B cell (primary cell): Measurements from ENCODE around the gene CCT6B. TPM values are rescaled to one million over a fixed set of nuclear protein-coding genes. Genes with fewer than 3 reads are reported as not detected.
A peak's percentile ranks its signal among the peaks of the same experiment; 100 is the strongest.

Experiments
- ATAC-seq: fragments of 200-7000 bp; cut with Tn5 transposase; one replicate; pipeline ENCODE4 v1.10.0; 2021; ENCODE audit warnings: low read depth, mild to moderate bottlenecking, moderate number of reproducible peaks, moderate library complexity
- CTCF ChIA-PET: fragments of 350-600 bp; sonication (Branson Sonifier 250); formaldehyde crosslinking; loops from one replicate; lab custom pipeline; 2021; ENCODE audit warnings: antibody characterized with exemption, inconsistent platforms; lab: Charles Lee
- POLR2A ChIA-PET: fragments of 350-600 bp; sonication (Branson Sonifier 250); formaldehyde crosslinking; loops from one replicate; lab custom pipeline; 2021; ENCODE audit warnings: antibody characterized with exemption; lab: Charles Lee
- DNase-seq: peaks from one replicate; pipeline ENCODE4 v3.0.0; 2013
- H2AFZ ChIP-seq: 2 replicates; pipeline ENCODE4 v1.6.1; 2012; ENCODE audit warnings: mild to moderate bottlenecking, low read depth, low read length; ENCODE audit not compliant: insufficient read depth, poor library complexity, severe bottlenecking
- H3K27ac ChIP-seq, 2 donors: 1 replicate in 1 of 2; 2 replicates in 1 of 2; pipeline ENCODE4 v1.5.1; 2012 to 2013; ENCODE audit warnings: low read length in 2 of 2, mild to moderate bottlenecking in 2 of 2, moderate library complexity in 1 of 2
- H3K27me3 ChIP-seq, 4 experiments: fragments of 200-600 bp in 1 of 4; sonication (generic) in 1 of 4; replicated peaks in 1 of 4; 1 replicate in 2 of 4; 2 replicates in 2 of 4; pipeline versions ENCODE4 v1.6.1 to v1.7.0; 2013 to 2016; ENCODE audit warnings: low read length in 3 of 4, mild to moderate bottlenecking in 2 of 4, mixed read lengths in 1 of 4, moderate library complexity in 1 of 4; ENCODE audit not compliant: insufficient read depth in 4 of 4, control insufficient read depth in 3 of 4; ENCODE audit errors: control extremely low read depth in 1 of 4
- H3K36me3 ChIP-seq, 2 experiments: replicated peaks in 1 of 2; 1 replicate in 1 of 2; 2 replicates in 1 of 2; pipeline versions ENCODE4 v1.6.1 to v1.7.1; 2013; ENCODE audit warnings: low read length in 1 of 2; ENCODE audit not compliant: insufficient read depth in 2 of 2, control insufficient read depth in 1 of 2; ENCODE audit errors: control extremely low read depth in 1 of 2, extremely low read depth in 1 of 2
- H3K4me1 ChIP-seq, 2 donors: fragments of 200-600 bp in 1 of 2; sonication (generic) in 1 of 2; 1 replicate in 1 of 2; 2 replicates in 1 of 2; pipeline versions ENCODE4 v1.5.1 to v1.6.1; 2013 to 2017; ENCODE audit warnings: low read length in 2 of 2; ENCODE audit not compliant: control insufficient read depth in 2 of 2, insufficient read depth in 2 of 2
- H3K4me2 ChIP-seq: replicated peaks from 2 replicates; pipeline ENCODE3; 2012; ENCODE audit warnings: mild to moderate bottlenecking, low read depth, low read length; ENCODE audit not compliant: poor library complexity, severe bottlenecking
- H3K4me3 ChIP-seq, 5 experiments: fragments of 200-600 bp in 1 of 5; sonication (generic) in 1 of 5; 1 replicate in 3 of 5; 2 replicates in 2 of 5; pipeline versions ENCODE4 v1.5.1 to v1.7.0; 2011 to 2016; ENCODE audit warnings: low read length in 4 of 5, mild to moderate bottlenecking in 4 of 5, low read depth in 2 of 5, control low read depth in 1 of 5, moderate library complexity in 1 of 5; ENCODE audit not compliant: insufficient read depth in 1 of 5; ENCODE audit errors: control extremely low read depth in 1 of 5, extremely low read depth in 1 of 5
- H3K79me2 ChIP-seq: fragments of 200-600 bp; sonication (generic); one replicate; pipeline ENCODE4 v1.6.0; 2016; ENCODE audit warnings: low read length; ENCODE audit not compliant: control insufficient read depth, insufficient read depth
- H3K9ac ChIP-seq: fragments of 200-600 bp; sonication (generic); 2 replicates; pipeline ENCODE4 v1.6.1; 2017; ENCODE audit warnings: mild to moderate bottlenecking, low read length, moderate library complexity
- H3K9me3 ChIP-seq, 3 donors: one replicate each; pipeline versions ENCODE4 v1.6.1 to v1.7.1; 2013; ENCODE audit warnings: low read length in 2 of 3; ENCODE audit not compliant: control insufficient read depth in 2 of 3, insufficient read depth in 1 of 3; ENCODE audit errors: control extremely low read depth in 1 of 3
- H4K20me1 ChIP-seq: 2 replicates; pipeline ENCODE4 v1.6.0; 2012; ENCODE audit warnings: mild to moderate bottlenecking, low read length; ENCODE audit not compliant: insufficient read depth, control insufficient read depth, poor library complexity, severe bottlenecking
- H3K27ac Mint-ChIP-seq: one replicate; pipeline ENCODE4 v1.8.0; 2021; ENCODE audit warnings: mixed read lengths
- H3K27me3 Mint-ChIP-seq: one replicate; pipeline ENCODE4 v1.8.0; 2021; ENCODE audit warnings: mixed read lengths
- H3K4me1 Mint-ChIP-seq: one replicate; pipeline ENCODE4 v1.8.0; 2021; ENCODE audit warnings: mixed read lengths
- H3K4me3 Mint-ChIP-seq: one replicate; pipeline ENCODE4 v1.8.0; 2021; ENCODE audit warnings: mixed read lengths
- H3K9me3 Mint-ChIP-seq: one replicate; pipeline ENCODE4 v1.8.0; 2022; ENCODE audit warnings: mixed read lengths; ENCODE audit not compliant: insufficient read depth
- EZH2 ChIP-seq: IDR thresholded peaks from 2 replicates; pipeline ENCODE4 v1.6.1; 2012; ENCODE audit warnings: borderline replicate concordance, low read depth, mild to moderate bottlenecking, moderate library complexity, low read length; ENCODE audit not compliant: insufficient read depth, poor library complexity, severe bottlenecking
- WGBS: methylation state at CpG from one replicate; pipeline ENCODE4 v1.1.5; 2013; ENCODE audit warnings: missing lambda C conversion rate; ENCODE audit not compliant: insufficient coverage; 5-methylcytosine and 5-hydroxymethylcytosine counted together
- intact Hi-C: fragments of 100-400 bp; cut with micrococcal nuclease; formaldehyde crosslinking; loops from one replicate; pipeline ENCODE4 v1.10.0; 2022
- polyA plus RNA-seq: library from polyadenylated mRNA; depleted of rRNA; stranded (reverse); fragments of >200 nt; gene quantifications from 2 replicates; pipeline ENCODE4 v1.2.3, GENCODE V29; 2012
- total RNA-seq, 2 donors: library from RNA; stranded (reverse); fragments of 120-200 nt in 1 of 2; gene quantifications; 1 replicate in 1 of 2; 2 replicates in 1 of 2; pipeline versions ENCODE4 v1.2.3 to v1.2.4, GENCODE V29; 2013 to 2022
- TF ChIP-seq, protein P1 (sequence below): fragments of 200-600 bp; IDR thresholded peaks from one replicate; pipeline ENCODE4 v1.8.0; 2022; ENCODE audit warnings: antibody characterized with exemption, mild to moderate bottlenecking

CCT6B gene
- total and polyA plus RNA-seq, 2 donors (not counting 1 experiment from before 2014, with no cell fraction given) = 0.82 to 2.6 TPM

DNA sequence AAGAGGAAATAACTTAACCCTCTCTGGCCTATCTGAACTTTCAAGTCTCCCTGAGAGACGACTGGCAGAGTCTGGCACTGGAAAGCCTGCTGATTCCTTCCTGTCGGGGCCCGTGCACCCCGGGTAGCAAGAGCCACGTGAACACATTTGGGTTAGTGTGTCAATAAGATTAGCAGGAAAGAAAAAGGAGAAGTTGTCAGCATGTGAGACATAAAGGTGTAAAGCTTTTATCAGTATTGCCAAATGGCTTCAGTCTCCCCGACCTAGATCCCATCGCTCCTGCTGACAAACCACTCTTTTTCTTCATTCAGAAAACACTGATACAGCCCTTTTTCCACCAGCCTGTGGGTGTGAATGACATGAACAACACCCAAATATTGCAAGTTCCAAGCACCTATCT lies 74.4 kb downstream of the CCT6B start:
- WGBS = 3% methylated on average over 6 of the region's 7 CpGs
- Mint-ChIP-seq H3K9me3 (no peaks in the 10 kb centered on the region), H3K4me3 (no peak overlapping the region), H3K4me1 (peaks cover 6% of the 10 kb centered on the region), H3K27ac (no peak overlapping the region), H3K27me3 (peaks cover 40% of the 10 kb centered on the region)
- Histone ChIP-seq H3K4me2 (peak overlapping the region; percentile 4), H3K4me1 (peaks cover 3 to 6% of the 10 kb centered on the region in 2 donors), H2AFZ (no peak overlapping the region), H3K27ac (no peak overlapping the region), H3K9me3 (no peaks in the 10 kb centered on the region), H3K9ac (no peak overlapping the region), H4K20me1 (no peaks in the 10 kb centered on the region), H3K4me3 (no peak overlapping the region), H3K27me3 (peaks cover 0 to 21% (median 0%) of the 10 kb centered on the region in 4 experiments), H3K79me2 (no peaks in the 10 kb centered on the region), H3K36me3 (no peaks in the 10 kb centered on the region)
- CTCF ChIA-PET = no interaction called here
- TF ChIP-seq, protein P1, sequence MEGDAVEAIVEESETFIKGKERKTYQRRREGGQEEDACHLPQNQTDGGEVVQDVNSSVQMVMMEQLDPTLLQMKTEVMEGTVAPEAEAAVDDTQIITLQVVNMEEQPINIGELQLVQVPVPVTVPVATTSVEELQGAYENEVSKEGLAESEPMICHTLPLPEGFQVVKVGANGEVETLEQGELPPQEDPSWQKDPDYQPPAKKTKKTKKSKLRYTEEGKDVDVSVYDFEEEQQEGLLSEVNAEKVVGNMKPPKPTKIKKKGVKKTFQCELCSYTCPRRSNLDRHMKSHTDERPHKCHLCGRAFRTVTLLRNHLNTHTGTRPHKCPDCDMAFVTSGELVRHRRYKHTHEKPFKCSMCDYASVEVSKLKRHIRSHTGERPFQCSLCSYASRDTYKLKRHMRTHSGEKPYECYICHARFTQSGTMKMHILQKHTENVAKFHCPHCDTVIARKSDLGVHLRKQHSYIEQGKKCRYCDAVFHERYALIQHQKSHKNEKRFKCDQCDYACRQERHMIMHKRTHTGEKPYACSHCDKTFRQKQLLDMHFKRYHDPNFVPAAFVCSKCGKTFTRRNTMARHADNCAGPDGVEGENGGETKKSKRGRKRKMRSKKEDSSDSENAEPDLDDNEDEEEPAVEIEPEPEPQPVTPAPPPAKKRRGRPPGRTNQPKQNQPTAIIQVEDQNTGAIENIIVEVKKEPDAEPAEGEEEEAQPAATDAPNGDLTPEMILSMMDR = no peak
- TF ChIP-seq EZH2 = no peak
- POLR2A ChIA-PET = no interaction called here
- no peak for ATAC-seq
- intact Hi-C loops = no loop called here
- DNase-seq = no peak

DNA sequence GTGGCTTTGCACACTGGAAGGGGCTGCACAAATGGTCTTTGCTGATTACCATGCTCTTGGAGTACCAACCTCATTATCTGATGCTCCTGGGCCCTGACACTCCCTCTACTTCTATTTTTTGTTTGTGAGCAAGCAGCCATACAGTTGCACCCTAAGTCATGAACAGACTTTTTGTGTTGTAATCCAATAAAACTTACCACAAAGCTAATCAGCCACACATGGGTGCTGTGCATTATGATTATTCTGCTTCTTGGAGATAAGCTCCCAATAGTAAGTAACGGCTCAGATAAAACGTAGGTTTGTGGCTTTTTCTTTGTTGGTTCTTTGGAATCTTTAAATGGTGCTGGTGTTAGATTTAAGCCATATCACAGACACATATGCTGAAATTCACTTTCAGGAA lies 76.2 kb downstream of the CCT6B start:
- Histone ChIP-seq H4K20me1 (no peaks in the 10 kb centered on the region), H3K27ac (no peak overlapping the region), H3K4me3 (no peak overlapping the region), H2AFZ (no peak overlapping the region), H3K27me3 (peaks cover 0 to 14% (median 2%) of the 10 kb centered on the region in 4 experiments), H3K9ac (no peak overlapping the region), H3K4me1 (peaks cover 3 to 6% of the 10 kb centered on the region in 2 donors), H3K79me2 (no peaks in the 10 kb centered on the region), H3K4me2 (no peak overlapping the region), H3K9me3 (peaks cover 0 to 3% (median 0%) of the 10 kb centered on the region in 3 donors), H3K36me3 (no peaks in the 10 kb centered on the region)
- ATAC-seq (no peak), DNase-seq (no peak)
- no peak overlapping the region for H3K4me3 Mint-ChIP-seq
- ChIA-PET POLR2A (no interaction called here), CTCF (no interaction called here)
- no peak overlapping the region for H3K27ac Mint-ChIP-seq
- H3K9me3 Mint-ChIP-seq = no peaks in the 10 kb centered on the region
- TF ChIP-seq, protein P1 = no peak
- TF ChIP-seq EZH2 = no peak
- peaks cover 49% of the 10 kb centered on the region for H3K27me3 Mint-ChIP-seq
- no CpG with 5 or more reads among the region's 2 CpGs for WGBS
- intact Hi-C loops = no loop called here
- H3K4me1 Mint-ChIP-seq = peaks cover 6% of the 10 kb centered on the region
